ENCODE data around the gene CECR2. TPM values are rescaled to one million over a fixed set of nuclear protein-coding genes. Genes with fewer than 3 reads are reported as not detected.

CECR2 gene
- total RNA-seq, 1 experiment from 2014 or later = 4.1 TPM

- POLR2A ChIA-PET (ENCODE audit: low non-redundant PET) = no interaction called here
- TF ChIP-seq CTCF (conservative IDR thresholded peaks at IDR 0.05; ENCODE audit: low read depth, low read length) = no peak
- no peak for TF ChIP-seq EZH2 (IDR thresholded peaks at IDR 0.05; ENCODE audit: borderline replicate concordance, low read depth, low read length, poor library complexity, severe bottlenecking)
Measured at GRCh38 chr22:17381192-17381913, 12.1 kb downstream of the CECR2 start.

GRCh38 chr22:17384612-17385330, 15.5 kb downstream of the CECR2 start:
- Histone ChIP-seq H3K4me3 (ENCODE audit: low read depth, low read length, poor library complexity, severe bottlenecking) (no peak overlapping the region), H3K27me3 (replicated peaks; ENCODE audit: insufficient read depth, low read depth, low read length, poor library complexity) (no peaks in the 10 kb centered on the region), H3K9me3 (ENCODE audit: low read depth, low read length, poor library complexity, severe bottlenecking) (peaks cover 7% of the 10 kb centered on the region), H3K27ac (ENCODE audit: low read depth, low read length, poor library complexity, severe bottlenecking) (no peak overlapping the region), H3K36me3 (ENCODE audit: insufficient read depth, low read length, poor library complexity, severe bottlenecking) (no peaks in the 10 kb centered on the region), H3K4me1 (ENCODE audit: insufficient read depth, low read length, poor library complexity, severe bottlenecking) (no peaks in the 10 kb centered on the region)
- intact Hi-C loops (cut with micrococcal nuclease; ENCODE audit: unreplicated experiment) = no loop called here
- BruUV-seq (replicated peaks) = no TSS peak
- CTCF ChIA-PET = no interaction called here
- no peak for DNase-seq (ENCODE audit: low spot score)
- POLR2A ChIA-PET (ENCODE audit: low non-redundant PET) = no interaction called here
- TF ChIP-seq CTCF (conservative IDR thresholded peaks at IDR 0.05; ENCODE audit: low read depth, low read length) (no peak), EZH2 (IDR thresholded peaks at IDR 0.05; ENCODE audit: borderline replicate concordance, low read depth, low read length, poor library complexity, severe bottlenecking) (no peak)

More at GRCh38 chr22:17381192-17381913, 12.1 kb downstream of the CECR2 start:
- no peaks in the 10 kb centered on the region for H3K4me1 ChIP-seq (ENCODE audit: insufficient read depth, low read length, poor library complexity, severe bottlenecking)
- no peaks in the 10 kb centered on the region for H3K36me3 ChIP-seq (ENCODE audit: insufficient read depth, low read length, poor library complexity, severe bottlenecking)
- H3K9me3 ChIP-seq (ENCODE audit: low read depth, low read length, poor library complexity, severe bottlenecking) = peaks cover 7% of the 10 kb centered on the region
- no peak overlapping the region for H3K4me3 ChIP-seq (ENCODE audit: low read depth, low read length, poor library complexity, severe bottlenecking)
- H3K27me3 ChIP-seq (replicated peaks; ENCODE audit: insufficient read depth, low read depth, low read length, poor library complexity) = no peaks in the 10 kb centered on the region
- no peak overlapping the region for H3K27ac ChIP-seq (ENCODE audit: low read depth, low read length, poor library complexity, severe bottlenecking)
- BruUV-seq (replicated peaks) = no TSS peak
- intact Hi-C loops (cut with micrococcal nuclease; ENCODE audit: unreplicated experiment) = no loop called here
- no peak for DNase-seq (ENCODE audit: low spot score)
- CTCF ChIA-PET = no interaction called here

GRCh38 chr22:17387356-17387755, 18.1 kb downstream of the CECR2 start:
- BruUV-seq (replicated peaks) = no TSS peak
- no peak overlapping the region for H3K27ac ChIP-seq (ENCODE audit: low read depth, low read length, poor library complexity, severe bottlenecking)
- H3K4me1 ChIP-seq (ENCODE audit: insufficient read depth, low read length, poor library complexity, severe bottlenecking) = no peaks in the 10 kb centered on the region
- H3K4me3 ChIP-seq (ENCODE audit: low read depth, low read length, poor library complexity, severe bottlenecking) = no peak overlapping the region
- POLR2A ChIA-PET (ENCODE audit: low non-redundant PET) = no interaction called here
- H3K9me3 ChIP-seq (ENCODE audit: low read depth, low read length, poor library complexity, severe bottlenecking) = peaks cover 7% of the 10 kb centered on the region
- CTCF ChIA-PET = no interaction called here
- H3K27me3 ChIP-seq (replicated peaks; ENCODE audit: insufficient read depth, low read depth, low read length, poor library complexity) = no peaks in the 10 kb centered on the region
- no peaks in the 10 kb centered on the region for H3K36me3 ChIP-seq (ENCODE audit: insufficient read depth, low read length, poor library complexity, severe bottlenecking)
- no peak for DNase-seq (ENCODE audit: low spot score)
- intact Hi-C loops (cut with micrococcal nuclease; ENCODE audit: unreplicated experiment) = no loop called here
- TF ChIP-seq EZH2 (IDR thresholded peaks at IDR 0.05; ENCODE audit: borderline replicate concordance, low read depth, low read length, poor library complexity, severe bottlenecking) (no peak), CTCF (conservative IDR thresholded peaks at IDR 0.05; ENCODE audit: low read depth, low read length) (no peak)

Data from A673 (cell line).